GM23338 (cell line): ENCODE results near the gene CD72. TPM values are rescaled to one million over a fixed set of nuclear protein-coding genes. Genes with fewer than 3 reads are reported as not detected.

Experiments
- ATAC-seq: fragments of 200-7000 bp; cut with Tn5 transposase; 3 replicates; pipeline ENCODE4 v1.9.1; 2020
- DNase-seq: peaks from one replicate; pipeline ENCODE4 v3.0.0-alpha.2; 2015; ENCODE audit warnings: low spot score
- H2AFZ ChIP-seq: fragments of 200-600 bp; sonication (generic); 2 replicates; pipeline ENCODE4 v1.8.0; 2016; ENCODE audit warnings: antibody characterized with exemption, mild to moderate bottlenecking, moderate library complexity
- H3F3A ChIP-seq: fragments of 200-600 bp; sonication (generic); replicated peaks from 2 replicates; pipeline ENCODE4 v1.8.0; 2017; ENCODE audit warnings: antibody characterized with exemption, mixed run types, low read depth
- H3K27ac ChIP-seq: fragments of 200-600 bp; sonication (generic); 2 replicates; pipeline ENCODE4 v1.6.1; 2016; ENCODE audit warnings: low read depth
- H3K27me3 ChIP-seq: fragments of 200-600 bp; sonication (generic); 2 replicates; pipeline ENCODE4 v1.8.0; 2016; ENCODE audit warnings: mild to moderate bottlenecking, mixed run types, moderate library complexity; ENCODE audit not compliant: insufficient read depth
- H3K36me3 ChIP-seq: fragments of 200-600 bp; sonication (generic); 2 replicates; pipeline ENCODE4 v1.8.0; 2016; ENCODE audit warnings: mild to moderate bottlenecking; ENCODE audit not compliant: insufficient read depth
- H3K4me1 ChIP-seq: fragments of 200-600 bp; sonication (generic); 2 replicates; pipeline ENCODE4 v1.8.0; 2016; ENCODE audit warnings: mild to moderate bottlenecking, moderate library complexity; ENCODE audit not compliant: insufficient read depth
- H3K4me2 ChIP-seq: fragments of 200-600 bp; sonication (generic); 2 replicates; pipeline ENCODE4 v1.7.1; 2017; ENCODE audit warnings: mixed run types
- H3K4me3 ChIP-seq: fragments of 200-600 bp; sonication (generic); 2 replicates; pipeline ENCODE4 v1.6.1; 2016; ENCODE audit warnings: mixed run types
- H3K79me2 ChIP-seq: fragments of 200-600 bp; sonication (generic); replicated peaks from 2 replicates; pipeline ENCODE4 v1.8.0; 2017; ENCODE audit warnings: mild to moderate bottlenecking; ENCODE audit not compliant: insufficient read depth
- H3K9me2 ChIP-seq: fragments of 200-600 bp; sonication (generic); 2 replicates; pipeline ENCODE4 v1.8.0; 2017; ENCODE audit not compliant: insufficient read depth
- H4K20me1 ChIP-seq: fragments of 200-600 bp; sonication (generic); replicated peaks from 2 replicates; pipeline ENCODE4 v1.8.0; 2017; ENCODE audit warnings: mild to moderate bottlenecking; ENCODE audit not compliant: insufficient read depth
- H3K27ac Mint-ChIP-seq: 2 replicates; pipeline ENCODE4 v1.8.0; 2020; ENCODE audit warnings: inconsistent platforms, mild to moderate bottlenecking, moderate library complexity, mixed read lengths
- H3K27me3 Mint-ChIP-seq: 3 replicates; pipeline ENCODE4 v1.8.0; 2022; ENCODE audit warnings: low read depth, mild to moderate bottlenecking, moderate library complexity, mixed read lengths, inconsistent platforms; ENCODE audit not compliant: insufficient read depth, poor library complexity
- H3K36me3 Mint-ChIP-seq: 3 replicates; pipeline ENCODE4 v1.8.0; 2021; ENCODE audit warnings: low read depth, mild to moderate bottlenecking, inconsistent platforms, moderate library complexity, mixed read lengths
- H3K4me1 Mint-ChIP-seq: 3 replicates; pipeline ENCODE4 v1.8.0; 2020; ENCODE audit warnings: mild to moderate bottlenecking, inconsistent platforms, mixed read lengths
- H3K4me3 Mint-ChIP-seq: 3 replicates; pipeline ENCODE4 v1.8.0; 2021; ENCODE audit warnings: moderate library complexity, mild to moderate bottlenecking, inconsistent platforms, mixed read lengths
- H3K9me3 Mint-ChIP-seq: 3 replicates; pipeline ENCODE4 v1.8.0; 2020; ENCODE audit warnings: moderate library complexity, mild to moderate bottlenecking, inconsistent platforms, mixed read lengths
- EZH2 ChIP-seq: fragments of 200-600 bp; sonication (generic); IDR thresholded peaks from one replicate; pipeline ENCODE4 v1.8.0; 2017; ENCODE audit warnings: antibody characterized with exemption, mild to moderate bottlenecking, low read depth; ENCODE audit not compliant: unreplicated experiment
- EZH2phosphoT487 ChIP-seq: fragments of 200-600 bp; sonication (generic); IDR thresholded peaks from one replicate; pipeline ENCODE4 v1.8.1; 2018; ENCODE audit warnings: antibody characterized with exemption; ENCODE audit not compliant: unreplicated experiment
- NANOG ChIP-seq: IDR thresholded peaks from 2 replicates; pipeline ENCODE4 v1.6.1; 2016; ENCODE audit warnings: antibody characterized with exemption, borderline replicate concordance
- POLR2AphosphoS5 ChIP-seq: IDR thresholded peaks from 2 replicates; pipeline ENCODE4 v1.6.1; 2016; ENCODE audit warnings: antibody characterized with exemption, low read depth
- STAT1 ChIP-seq: IDR thresholded peaks from one replicate; pipeline ENCODE4 v1.6.1; 2016; ENCODE audit warnings: antibody characterized with exemption; ENCODE audit not compliant: unreplicated experiment
- ZNF331 ChIP-seq: fragments of 250-450 bp; sonication (Bioruptor Pico); IDR thresholded peaks from 2 replicates; pipeline ENCODE4 v1.5.0; 2020; ENCODE audit warnings: low read depth, mild to moderate bottlenecking, moderate library complexity
- polyA plus RNA-seq: library from polyadenylated mRNA; unstranded; fragments of >200 nt; fragmentation: Nextera tagmentation; extraction: Ambion mirVana; gene quantifications from 2 replicates; pipeline ENCODE4 v1.2.1, GENCODE V29; 2016
- total RNA-seq: library from RNA; depleted of rRNA; stranded (reverse); fragments of >200 nt; shearing (Covaris generic); gene quantifications from 2 replicates; pipeline ENCODE4 v1.2.3, GENCODE V29; 2014
- TF ChIP-seq, protein P1 (sequence below): IDR thresholded peaks from 2 replicates; pipeline ENCODE4 v1.6.1; 2016; ENCODE audit warnings: antibody characterized with exemption
- TF ChIP-seq, protein P2 (sequence below): IDR thresholded peaks from one replicate; pipeline ENCODE4 v1.6.1; 2018; ENCODE audit warnings: antibody characterized with exemption; ENCODE audit not compliant: unreplicated experiment

The CD72 gene
- total and polyA plus RNA-seq, 2 experiments from 2014 or later: 4.7 to 4.8 TPM

DNA sequence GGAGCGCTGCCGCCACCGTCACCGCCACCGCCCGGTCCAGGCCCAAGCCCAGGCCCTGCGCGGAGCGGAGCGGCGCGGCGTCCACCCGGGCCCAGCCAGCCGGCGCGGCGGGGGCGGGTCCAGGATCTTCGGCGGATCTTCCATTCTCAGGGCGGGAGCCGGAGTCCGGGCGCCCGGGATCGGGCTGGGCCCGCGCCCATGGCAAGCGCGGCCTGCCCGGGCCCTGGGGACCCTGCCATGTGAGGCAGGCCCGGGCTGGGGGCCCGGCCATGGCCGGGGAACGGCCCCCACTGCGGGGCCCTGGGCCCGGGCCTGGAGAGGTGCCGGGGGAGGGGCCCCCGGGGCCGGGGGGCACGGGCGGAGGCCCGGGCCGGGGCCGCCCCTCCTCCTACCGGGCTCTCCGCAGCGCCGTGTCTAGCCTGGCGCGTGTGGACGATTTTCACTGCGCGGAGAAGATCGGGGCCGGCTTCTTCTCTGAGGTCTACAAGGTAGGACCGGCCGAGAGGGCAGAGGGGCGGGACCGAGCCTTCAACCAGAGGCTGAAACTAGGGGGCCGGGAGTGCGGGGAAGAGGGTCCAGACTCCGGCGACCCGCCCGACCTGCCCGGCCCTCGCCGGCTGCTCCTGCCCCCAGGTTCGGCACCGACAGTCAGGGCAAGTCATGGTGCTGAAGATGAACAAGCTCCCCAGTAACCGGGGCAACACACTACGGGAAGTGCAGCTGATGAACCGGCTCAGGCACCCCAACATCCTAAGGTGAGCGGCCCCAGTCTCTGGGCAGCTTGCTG is 12.7 kb downstream of the CD72 start:
- Histone ChIP-seq H3K4me3 (peak overlapping the region; percentile 91), H3K4me2 (peak overlapping the region; percentile 86), H3F3A (peaks cover 13% of the 10 kb centered on the region; the same call in 1 of the 2 replicates), H4K20me1 (no peaks in the 10 kb centered on the region; the same call in none of the 2 replicates), H3K9me2 (no peaks in the 10 kb centered on the region), H3K36me3 (no peaks in the 10 kb centered on the region), H3K79me2 (peaks cover 4% of the 10 kb centered on the region; the same call in 1 of the 2 replicates), H3K27me3 (no peaks in the 10 kb centered on the region), H2AFZ (peak overlapping the region; percentile 72), H3K4me1 (peaks cover 12% of the 10 kb centered on the region), H3K27ac (no peak overlapping the region)
- ATAC-seq (peak; percentile 1; the same call in 2 of the 3 replicates), DNase-seq (peak; percentile 52)
- Mint-ChIP-seq H3K36me3 (peaks cover 10% of the 10 kb centered on the region), H3K27ac (no peak overlapping the region), H3K9me3 (no peaks in the 10 kb centered on the region), H3K4me1 (peaks cover 3% of the 10 kb centered on the region; the same call in 2 of the 3 replicates), H3K4me3 (peak overlapping the region; percentile 82), H3K27me3 (peaks cover 7% of the 10 kb centered on the region)
- TF ChIP-seq, protein P1, sequence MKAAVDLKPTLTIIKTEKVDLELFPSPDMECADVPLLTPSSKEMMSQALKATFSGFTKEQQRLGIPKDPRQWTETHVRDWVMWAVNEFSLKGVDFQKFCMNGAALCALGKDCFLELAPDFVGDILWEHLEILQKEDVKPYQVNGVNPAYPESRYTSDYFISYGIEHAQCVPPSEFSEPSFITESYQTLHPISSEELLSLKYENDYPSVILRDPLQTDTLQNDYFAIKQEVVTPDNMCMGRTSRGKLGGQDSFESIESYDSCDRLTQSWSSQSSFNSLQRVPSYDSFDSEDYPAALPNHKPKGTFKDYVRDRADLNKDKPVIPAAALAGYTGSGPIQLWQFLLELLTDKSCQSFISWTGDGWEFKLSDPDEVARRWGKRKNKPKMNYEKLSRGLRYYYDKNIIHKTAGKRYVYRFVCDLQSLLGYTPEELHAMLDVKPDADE: no peak
- TF ChIP-seq EZH2 (no peak), STAT1 (no peak), ZNF331 (CRISPR knock-in tag) (no peak), EZH2phosphoT487 (no peak), POLR2AphosphoS5 (no peak)
- TF ChIP-seq, protein P2, sequence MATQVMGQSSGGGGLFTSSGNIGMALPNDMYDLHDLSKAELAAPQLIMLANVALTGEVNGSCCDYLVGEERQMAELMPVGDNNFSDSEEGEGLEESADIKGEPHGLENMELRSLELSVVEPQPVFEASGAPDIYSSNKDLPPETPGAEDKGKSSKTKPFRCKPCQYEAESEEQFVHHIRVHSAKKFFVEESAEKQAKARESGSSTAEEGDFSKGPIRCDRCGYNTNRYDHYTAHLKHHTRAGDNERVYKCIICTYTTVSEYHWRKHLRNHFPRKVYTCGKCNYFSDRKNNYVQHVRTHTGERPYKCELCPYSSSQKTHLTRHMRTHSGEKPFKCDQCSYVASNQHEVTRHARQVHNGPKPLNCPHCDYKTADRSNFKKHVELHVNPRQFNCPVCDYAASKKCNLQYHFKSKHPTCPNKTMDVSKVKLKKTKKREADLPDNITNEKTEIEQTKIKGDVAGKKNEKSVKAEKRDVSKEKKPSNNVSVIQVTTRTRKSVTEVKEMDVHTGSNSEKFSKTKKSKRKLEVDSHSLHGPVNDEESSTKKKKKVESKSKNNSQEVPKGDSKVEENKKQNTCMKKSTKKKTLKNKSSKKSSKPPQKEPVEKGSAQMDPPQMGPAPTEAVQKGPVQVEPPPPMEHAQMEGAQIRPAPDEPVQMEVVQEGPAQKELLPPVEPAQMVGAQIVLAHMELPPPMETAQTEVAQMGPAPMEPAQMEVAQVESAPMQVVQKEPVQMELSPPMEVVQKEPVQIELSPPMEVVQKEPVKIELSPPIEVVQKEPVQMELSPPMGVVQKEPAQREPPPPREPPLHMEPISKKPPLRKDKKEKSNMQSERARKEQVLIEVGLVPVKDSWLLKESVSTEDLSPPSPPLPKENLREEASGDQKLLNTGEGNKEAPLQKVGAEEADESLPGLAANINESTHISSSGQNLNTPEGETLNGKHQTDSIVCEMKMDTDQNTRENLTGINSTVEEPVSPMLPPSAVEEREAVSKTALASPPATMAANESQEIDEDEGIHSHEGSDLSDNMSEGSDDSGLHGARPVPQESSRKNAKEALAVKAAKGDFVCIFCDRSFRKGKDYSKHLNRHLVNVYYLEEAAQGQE: no peak

DNA sequence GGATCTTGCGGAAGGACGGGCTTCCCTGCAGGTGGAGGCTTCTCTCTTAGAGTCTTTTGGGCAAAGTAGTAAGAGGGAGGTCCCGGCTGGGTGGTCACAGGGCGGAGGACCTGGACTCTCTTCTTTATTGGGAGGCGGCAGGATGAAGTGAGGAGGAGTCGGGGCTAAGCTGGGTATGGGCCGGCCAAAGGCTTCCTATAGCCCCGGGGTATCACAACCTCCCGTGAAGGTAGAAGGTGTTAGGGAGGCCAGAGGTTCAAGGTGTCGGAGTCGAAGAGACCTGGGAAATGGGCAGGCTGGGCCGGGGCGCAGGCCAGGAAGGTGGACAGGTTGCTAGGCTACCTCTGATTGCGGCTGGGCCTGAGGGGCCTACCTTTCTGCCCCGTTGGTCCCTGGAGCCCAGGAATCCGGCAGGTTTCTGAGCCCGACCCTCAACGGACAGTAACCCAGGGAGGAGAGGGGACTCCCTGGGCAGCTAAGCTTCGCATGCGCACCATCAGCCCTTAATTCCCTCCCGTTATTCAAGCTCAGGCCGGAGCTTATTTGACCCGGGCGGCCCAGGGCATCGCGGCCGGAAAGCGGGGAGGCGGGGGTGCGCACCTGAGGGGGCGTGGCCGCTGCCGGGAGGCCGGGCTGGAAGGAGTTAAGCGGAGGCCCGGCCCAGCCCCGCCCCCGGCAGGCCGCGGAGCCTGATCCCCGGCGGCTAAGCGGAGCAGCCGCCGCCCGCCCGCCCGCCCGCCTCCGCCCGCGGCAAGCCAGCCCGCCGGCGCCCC is 13.4 kb downstream of the CD72 start, which contains the start of gene TESK1:
Gene TESK1 (plus strand): TSS at position 685 of the 773 bp plus-strand sequence. CDS start 358 bp downstream, outside the sequence.
- Mint-ChIP-seq H3K4me3 (peak within 1 kb of the TSS; percentile 96), H3K27me3 (peaks cover 8% of the 10 kb centered on the region), H3K9me3 (no peaks in the 10 kb centered on the region), H3K4me1 (peaks cover 5% of the 10 kb centered on the region; the same call in 2 of the 3 replicates), H3K36me3 (peaks cover 10% of the 10 kb centered on the region), H3K27ac (peak within 1 kb of the TSS; percentile 100)
- DNase-seq (peak; percentile 93), ATAC-seq (peak; percentile 52)
- peak within 1 kb of the TSS; percentile 85 for H3K27ac ChIP-seq
- no peak for TF ChIP-seq NANOG
- peak; percentile 37; the same call in 1 of the 2 replicates for TF ChIP-seq POLR2AphosphoS5
- H3K9me2 ChIP-seq: no peaks in the 10 kb centered on the region
- peaks cover 13% of the 10 kb centered on the region; the same call in 1 of the 2 replicates for H3F3A ChIP-seq
- peaks cover 12% of the 10 kb centered on the region for H3K4me1 ChIP-seq
- H4K20me1 ChIP-seq: no peaks in the 10 kb centered on the region; the same call in none of the 2 replicates
- peaks cover 4% of the 10 kb centered on the region; the same call in 1 of the 2 replicates for H3K79me2 ChIP-seq
- H2AFZ ChIP-seq: peak within 1 kb of the TSS; percentile 97
- H3K27me3 ChIP-seq: no peaks in the 10 kb centered on the region
- peak within 1 kb of the TSS; percentile 99 for H3K4me2 ChIP-seq
- peak within 1 kb of the TSS; percentile 91 for H3K4me3 ChIP-seq
- H3K36me3 ChIP-seq: no peaks in the 10 kb centered on the region
